Measurements from ENCODE around the gene SLC44A3.

SLC44A3 gene

DNA sequence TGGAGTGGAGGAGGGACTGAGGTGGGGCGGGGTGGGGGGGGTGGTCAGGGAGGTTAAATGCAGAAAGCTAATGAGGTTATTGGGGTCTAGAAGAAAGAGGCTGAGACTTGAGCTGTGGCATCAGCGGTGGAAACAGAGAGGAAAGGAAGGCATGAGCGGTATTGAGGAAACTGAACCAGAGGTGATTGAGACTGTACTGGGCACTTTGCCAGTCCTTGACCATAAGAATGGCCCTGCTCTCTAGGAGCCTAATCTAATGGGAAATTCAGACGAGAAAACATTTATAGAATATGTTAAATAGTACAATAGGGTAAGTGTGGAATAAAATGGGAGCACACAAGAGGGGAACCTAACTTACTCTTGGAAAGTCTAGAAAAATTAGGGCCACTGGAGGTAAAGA is 23.7 kb downstream of the SLC44A3 start:
- DNase-seq: no peak

DNA sequence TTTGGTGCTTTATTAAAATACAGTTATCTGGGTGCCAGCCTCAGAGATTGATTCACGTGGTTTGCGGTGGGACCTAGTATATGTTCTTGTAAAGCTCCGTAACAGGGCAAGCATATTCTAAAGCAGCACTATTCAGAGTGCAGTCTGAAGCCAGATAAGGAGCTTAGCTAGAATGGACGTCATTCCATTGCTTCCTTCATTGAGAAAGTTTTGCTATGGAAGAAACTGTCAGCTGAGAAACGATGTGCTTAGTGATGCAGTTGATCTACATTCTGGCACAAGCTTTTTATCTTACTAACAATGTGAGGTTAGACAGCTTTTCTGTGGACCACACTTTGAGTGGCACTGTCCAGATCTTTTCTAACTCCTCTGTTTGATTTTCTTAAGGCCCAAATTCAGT is 26.2 kb downstream of the SLC44A3 start:
- no peak for DNase-seq

DNA sequence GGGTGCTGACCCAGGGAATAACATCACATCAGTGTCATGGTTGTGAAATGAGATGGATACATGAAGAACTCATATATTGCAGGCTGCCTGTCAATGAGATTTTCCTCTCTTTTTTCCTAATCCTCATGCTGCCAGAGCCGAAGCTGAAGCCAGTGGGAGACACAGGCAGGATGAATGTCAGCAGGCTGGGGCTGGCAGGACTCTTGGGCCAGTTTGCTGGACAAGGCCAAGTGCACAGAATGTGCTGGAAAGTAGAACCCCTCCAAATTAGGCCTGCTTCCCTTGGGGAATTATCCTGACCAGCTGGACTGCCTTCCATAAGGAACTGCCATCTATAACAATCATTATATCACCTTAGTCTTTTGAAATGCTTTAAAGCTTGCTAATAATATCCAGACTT is 31.4 kb downstream of the SLC44A3 start:
- no peak for DNase-seq

DNA sequence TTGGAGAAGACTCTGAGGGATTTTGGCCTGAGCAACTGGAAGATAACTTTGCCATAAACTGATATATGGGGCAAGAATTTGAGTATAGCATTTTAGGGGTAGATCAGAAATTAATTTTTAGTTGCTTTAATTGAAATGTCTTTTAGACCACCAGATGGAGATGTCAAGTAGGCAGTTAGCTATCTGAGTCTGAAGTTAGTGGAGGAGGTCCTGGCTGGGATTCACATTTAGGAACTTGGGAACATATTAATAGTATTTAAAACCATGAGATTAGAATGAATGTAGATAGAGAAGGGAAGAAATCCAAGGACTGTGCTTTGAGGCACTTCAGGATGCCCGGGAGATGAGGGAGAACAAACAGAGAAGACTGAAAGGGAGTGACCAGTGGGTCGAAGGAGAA is 32.6 kb downstream of the SLC44A3 start:
- no peak for DNase-seq

DNA sequence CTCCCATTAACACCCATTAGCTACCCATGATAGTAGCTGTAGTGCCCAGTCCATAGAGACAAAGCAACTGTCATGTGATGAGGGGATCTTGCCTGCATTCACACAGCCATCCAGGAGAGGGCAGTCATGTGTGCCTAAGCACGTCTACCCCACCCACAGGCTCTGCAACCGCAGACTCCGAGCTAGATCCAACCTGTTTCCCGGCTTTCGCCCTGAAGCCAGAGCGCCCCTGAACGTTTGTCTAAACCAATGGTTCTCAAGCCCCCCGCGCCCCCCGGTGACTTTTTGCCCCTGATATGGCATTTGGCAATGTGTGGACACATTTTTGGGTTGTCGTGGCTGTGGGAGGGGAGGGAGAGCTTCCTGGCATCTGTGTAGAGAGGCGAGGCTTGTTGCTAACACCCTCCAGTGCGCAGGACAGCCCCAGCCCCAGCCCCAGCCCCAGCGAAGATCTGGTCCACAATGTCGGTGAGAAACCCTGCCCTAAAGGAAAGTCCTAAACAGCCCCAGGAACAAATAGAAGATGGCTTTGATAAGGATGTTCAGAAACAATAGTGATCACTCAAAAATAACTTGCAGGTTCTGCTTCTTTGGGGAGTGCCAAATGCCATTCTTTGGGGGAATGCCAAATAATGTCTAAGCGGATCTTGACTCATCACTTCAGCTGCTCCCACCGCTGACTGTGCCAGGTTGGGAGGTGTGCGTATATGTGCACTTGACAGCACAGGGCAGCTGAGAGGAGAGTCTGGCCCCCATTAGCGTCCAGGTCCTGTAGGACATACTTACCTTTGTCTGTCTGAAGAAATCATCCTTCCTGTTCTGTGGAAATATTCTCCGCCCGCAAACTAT is 34.5 kb downstream of the SLC44A3 start:
- DNase-seq: peak; percentile 88

DNA sequence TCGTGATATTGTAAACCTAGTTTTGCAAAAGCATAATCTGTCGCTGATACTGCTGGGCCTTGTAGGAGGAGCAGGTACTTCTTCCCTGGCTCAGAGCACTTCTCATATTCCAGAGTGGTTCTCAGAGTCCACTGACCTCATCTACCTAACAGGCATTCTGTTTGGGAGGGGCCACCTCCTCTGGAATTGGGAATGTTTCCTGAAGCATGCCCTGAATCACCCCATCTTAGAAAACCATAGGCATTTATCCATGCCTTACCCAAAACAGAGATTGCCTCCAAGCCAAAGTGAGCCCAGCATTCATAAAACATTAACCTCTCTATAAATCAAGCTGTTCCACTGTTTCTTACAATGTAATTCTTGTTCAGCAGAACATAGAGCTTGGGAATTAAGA is 35.1 kb downstream of the SLC44A3 start:
- no peak for DNase-seq

DNA sequence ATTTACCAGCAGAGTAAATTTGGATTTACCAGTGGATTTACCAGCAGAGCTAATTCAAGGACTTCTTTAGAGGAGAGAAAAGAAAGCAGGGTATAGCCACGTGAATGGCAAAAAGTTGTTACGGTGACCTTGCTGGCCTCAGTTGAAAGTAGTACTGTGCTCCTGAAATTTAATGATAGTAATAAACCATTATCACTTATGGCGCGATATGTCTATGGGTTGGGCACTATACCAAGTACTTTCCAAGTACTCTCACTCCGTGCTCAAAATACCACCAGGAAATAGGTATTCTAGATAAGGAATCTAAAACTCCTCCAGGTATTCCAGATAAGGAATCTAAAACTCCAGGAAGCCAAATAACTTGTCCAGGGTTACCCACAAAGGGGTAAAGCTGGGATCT is 35.8 kb downstream of the SLC44A3 start:
- no peak for DNase-seq

DNA sequence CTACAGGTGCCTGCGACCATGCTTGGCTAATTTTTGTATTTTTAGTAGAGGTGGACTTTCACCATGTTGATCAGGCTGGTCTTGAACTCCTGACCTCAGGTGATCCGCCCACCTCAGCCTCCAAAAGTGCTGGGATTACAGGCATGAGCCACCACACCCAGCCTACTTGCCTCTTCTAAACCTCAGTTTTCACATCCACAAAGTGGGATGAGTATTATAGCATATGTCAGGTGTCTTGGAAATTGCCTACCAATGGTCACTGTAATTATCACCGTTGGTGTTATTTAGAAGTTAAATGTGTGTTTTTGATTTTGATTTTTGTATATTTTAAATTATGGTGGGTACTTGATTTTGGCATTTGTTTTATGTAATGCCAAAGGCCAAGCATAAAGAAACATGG is 36.7 kb downstream of the SLC44A3 start:
- DNase-seq: no peak

DNA sequence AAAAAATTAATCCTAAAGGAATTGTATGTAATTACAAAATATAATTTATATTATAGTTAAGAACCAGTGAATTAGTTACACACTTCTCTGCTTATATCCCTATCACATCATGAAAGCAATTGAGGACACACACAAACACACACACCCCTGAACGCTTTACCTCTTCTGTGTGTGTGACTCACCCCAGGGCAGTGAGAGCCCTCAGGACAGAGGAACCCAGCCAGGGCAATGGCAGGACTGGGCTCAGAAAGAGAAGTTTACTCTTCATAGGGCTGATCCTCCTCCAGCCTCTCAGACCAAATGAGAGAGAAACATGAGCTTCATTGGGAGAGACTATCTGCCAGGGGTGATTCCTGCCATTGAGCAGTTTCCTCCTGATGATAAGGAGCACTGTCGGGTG is 38.1 kb downstream of the SLC44A3 start:
- no peak for DNase-seq

DNA sequence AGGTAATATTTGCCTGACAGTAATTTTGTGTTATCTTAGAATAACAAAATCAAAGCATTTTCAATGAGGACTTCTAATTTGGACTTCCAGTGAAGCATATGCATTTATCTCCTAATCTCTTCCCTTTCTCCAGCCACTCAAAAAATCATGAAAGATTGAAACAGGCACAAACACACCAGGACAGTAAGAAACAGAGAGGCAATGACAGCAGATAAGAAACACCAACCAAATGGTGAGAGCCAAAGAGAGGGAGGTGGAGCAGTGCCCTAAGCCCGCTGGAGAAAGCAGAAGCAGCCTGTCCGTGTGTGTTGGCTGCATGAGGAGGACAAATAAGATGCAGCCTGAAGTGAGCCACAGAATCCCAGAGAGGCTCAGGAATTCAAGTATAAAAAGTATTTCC is 39.0 kb downstream of the SLC44A3 start:
- no peak for DNase-seq

DNA sequence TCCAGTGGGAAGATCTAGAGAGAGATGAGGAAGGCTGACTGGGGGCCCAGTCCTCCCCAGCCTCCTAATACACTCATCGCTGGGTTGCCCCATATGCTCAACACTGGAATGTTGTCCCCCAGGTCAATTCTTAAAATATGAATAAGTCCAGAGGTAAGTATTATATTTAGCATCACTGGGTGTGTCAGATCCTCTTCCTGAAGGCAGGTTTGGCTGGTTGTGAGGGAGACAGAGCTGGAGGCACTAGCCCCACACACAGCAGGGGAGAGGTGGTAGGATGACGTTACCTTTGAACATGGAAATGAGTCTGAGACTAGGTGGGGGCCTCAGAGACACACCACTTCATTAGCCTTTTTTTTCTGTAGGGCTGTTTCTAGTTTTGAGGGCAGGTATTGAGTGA is 42.6 kb downstream of the SLC44A3 start:
- DNase-seq: no peak

DNA sequence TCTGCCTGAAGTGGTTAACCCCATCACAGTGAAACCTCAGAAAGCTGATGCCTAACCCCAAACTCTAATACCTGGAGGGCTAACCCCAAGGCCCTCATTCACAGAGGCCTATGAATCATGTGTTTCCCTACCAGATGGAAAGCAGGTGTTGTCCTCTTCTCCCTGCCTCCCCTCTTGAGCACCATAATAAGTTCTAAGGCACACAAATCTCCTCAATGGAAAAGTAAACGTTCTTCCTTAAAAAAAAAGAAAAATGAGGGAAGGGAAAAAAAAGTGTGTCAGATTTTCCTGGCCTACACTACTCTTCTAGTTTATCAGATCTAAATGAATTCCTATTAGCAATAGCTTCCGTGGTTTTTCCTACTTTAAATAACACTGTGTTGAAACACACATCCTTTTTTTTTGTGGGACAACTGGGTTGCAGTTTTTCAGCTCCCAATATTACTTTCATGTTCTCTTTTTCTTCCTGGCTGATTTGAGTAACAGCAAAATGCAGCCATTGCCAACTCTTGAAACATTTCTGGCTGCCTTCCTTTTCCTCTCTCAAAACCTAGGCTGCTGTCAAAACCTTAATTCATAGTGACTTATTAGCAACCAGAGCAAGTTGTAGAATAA is 43.2 kb downstream of the SLC44A3 start:
- peak; percentile 70 for DNase-seq

DNA sequence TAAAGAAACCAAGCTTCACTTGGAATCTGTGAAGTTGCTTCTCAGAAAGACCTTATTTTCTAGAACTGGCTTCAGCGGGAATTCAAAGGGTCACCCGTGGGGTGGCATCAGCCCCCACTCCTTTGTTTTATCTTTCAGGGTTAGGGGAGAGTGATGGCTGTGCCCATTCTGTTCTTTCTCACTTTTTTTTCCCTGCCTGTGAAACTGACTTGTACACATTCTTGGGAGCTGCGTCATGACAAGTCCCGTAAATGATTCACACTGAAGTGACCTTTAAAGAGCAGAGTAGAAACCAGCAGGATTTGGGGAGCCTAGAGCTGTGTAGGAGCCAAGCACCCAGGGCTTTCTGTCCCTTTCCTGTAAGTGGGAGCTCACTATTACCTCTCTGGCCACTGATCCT is 43.8 kb downstream of the SLC44A3 start:
- DNase-seq: peak; percentile 95

DNA sequence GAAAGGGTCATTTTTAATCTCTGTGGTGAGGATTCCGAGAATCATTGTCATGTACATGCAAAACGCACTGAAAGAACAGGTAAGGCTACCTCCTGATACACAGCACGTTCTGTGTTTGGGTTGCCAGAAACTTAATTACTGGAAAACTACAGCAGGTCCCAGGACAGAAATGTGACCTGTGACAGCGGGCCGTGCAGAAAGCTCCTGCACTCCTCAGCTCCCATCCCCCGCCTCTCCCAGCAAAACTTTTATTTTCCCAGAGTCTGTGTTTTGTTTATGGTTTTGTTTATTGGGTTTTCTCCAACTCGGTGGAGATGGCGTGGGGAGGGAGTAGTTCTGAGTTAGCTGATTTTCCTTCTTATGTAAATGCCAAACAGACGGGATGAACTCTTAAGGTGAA is 44.7 kb downstream of the SLC44A3 start:
- peak; percentile 27 for DNase-seq

DNA sequence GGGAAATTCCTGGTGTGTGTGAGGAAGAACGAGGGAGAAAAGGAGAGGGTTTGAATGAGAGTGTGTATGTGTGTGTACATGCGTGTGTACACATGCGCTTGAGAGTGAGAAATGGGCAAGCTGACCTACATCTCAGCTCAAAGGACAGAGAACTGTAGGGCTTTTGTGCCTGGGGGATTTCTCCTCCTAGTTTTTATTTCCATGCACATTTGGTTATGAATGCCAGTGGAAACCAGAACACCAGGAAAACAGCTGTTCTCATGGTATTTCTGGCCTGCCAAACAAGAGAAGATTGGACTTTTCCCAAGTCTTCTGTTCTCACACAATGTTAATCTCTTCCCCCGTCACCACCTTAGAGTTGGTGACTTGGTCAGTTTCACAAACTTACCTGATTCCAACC is 45.2 kb downstream of the SLC44A3 start:
- peak; percentile 65 for DNase-seq

DNA sequence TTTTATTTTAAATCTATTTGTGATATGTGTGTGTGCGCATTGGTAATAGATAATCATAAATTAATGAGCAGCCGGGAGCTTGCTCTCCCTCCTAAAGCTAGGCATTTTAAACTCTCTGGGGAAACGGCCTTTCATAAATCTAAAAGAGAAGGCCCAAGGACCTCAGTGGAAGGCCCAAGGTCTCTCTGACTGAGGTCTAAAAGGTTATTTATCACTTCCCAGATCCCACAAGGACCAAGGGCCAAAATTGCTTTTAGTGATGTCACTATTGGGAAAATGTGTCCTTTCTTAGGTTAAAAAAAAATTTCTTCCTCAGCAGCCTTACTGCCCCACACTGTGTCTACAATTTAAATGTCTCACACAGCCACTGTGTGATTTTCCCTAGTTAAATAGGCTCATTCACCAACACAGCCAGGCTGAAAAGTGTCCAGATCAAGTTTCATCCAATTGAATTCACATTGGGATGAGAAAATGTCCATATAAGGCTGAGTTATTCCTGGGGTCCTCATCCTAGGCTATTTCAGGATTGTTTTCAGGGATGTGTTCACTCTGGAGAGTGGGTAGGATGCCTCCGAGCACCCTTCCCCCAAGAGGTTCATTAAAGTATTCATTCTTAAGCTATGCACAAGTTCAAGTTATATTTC is 46.1 kb downstream of the SLC44A3 start:
- peak; percentile 81 for DNase-seq

DNA sequence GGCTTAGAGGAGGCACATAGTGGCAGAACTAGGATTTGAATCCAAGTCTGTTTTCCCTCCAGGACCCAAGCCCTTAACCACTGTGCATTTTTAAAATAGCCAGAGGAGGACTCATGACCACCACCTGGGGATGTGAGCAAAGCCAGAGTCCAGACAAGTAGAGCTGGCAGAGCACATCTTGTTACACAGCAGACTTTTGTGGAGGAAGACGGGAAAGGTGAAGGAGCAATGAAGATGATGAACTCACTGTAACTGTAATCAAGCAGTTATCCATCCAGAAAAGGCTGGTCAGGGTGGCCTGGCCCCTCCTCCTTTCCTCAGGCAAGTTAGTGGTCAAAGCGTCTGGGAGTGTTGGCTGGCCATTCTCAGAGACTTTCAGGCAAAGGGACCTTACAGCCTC is 50.9 kb downstream of the SLC44A3 start:
- DNase-seq: no peak

DNA sequence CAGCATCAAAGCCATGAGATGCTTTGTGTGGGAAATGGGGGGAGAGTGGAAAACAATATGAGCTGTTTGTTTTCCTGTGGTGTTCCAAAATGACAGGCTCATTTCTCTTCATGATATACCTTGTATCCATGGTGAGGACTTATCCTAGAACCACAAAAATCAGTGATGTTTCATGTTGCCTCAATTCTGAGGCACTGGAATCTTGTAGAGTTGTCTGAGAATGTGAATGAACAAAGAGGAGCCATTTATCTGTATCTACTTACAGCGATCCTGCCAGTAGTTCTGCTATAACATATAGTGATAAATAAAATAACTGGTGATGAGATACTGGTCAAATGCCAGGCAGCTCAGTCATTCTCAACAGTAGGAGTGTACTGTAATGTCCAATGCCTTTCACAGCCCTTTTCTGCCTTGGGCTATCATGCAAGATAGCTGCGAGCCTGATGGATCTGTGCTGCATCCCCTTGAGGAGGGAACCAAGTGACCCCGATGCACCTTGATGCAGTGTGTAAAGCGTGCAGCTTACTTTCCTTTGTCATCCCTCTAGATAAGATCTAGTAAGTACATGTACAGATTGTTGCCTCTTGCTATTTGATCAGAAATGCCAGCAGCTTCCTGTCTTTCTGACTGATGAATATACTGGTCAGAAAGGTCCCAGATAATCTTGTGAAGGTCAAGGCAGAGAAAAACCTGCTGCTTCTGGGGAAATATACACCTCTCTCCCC is 52.8 kb downstream of the SLC44A3 start:
- no peak for DNase-seq

DNA sequence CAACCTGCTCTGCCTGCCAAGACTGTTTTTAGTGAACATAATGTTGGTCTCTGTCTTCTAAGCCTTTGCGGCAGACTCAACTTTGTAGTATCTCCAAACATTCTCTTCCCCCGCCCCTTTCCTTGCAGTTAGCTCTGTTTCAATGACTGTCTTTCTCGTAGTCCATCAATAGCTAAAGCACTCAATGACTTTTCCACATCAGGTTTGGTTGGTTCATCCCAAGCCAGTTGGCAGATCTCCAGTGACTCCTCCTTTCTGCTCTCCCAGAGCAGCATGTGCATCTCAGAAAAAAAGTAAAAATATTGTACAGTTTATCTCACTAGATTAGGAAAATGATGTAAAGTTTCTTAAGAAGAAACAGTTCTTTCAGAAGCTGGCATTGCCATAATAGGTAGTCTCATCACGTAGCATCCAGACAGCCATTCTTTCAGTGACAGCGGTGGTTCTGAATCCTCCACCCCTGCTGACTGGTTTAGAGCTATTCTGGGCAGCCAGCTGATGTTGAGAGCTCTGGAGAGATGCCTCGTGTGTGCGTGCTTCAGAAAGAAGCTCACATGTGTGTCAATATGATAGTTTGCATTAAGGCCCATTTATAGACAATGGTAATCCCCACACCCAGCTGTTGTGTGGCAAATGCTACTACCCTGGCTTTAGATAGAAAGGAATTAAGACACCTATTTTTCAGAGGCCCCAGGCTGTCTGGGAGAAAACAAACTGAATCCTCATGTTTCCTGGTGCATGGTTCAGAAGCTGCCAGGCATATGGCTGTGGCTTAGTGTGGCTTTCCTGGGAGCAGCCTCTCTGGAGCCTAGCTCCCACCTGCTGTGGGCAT is 53.6 kb downstream of the SLC44A3 start:
- no peak for DNase-seq

DNA sequence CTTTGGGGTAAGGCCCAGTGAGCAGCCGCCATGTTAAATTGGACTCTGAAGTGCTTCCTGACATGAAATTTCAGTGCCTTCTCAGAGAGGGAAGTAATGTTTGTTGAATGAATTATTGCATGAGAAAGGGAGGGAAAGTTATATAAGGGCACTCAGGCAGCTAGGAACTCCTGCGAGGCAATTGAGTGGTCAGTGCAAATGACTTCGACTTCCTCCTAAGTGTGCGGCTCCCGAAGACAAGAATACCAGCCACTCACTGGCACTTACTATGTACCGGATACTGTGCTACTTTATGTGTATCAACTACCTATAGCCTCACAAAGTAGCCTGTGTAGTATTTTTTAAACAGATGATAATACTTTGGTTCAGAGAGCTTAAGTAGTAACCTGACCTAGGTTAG is 54.3 kb downstream of the SLC44A3 start:
- DNase-seq: no peak

DNA sequence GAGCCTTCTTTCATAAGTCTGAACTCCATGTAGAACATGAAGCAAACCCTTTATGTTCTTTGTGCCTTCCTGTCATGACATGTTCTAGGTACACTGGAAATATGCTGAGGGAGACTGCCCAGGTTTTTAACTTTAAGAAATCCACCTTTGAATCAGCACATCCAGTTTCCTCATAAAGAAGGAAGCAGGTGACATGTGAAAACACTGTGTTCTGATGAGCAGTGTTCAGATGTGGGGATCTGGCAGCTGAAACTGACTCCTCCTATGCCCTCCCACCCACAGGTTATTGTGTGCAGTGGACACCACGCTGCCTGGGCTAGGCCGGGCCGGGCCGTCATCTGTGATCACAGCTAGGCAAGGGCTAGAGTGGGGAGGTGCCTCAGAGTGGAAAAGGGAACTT is 55.6 kb downstream of the SLC44A3 start:
- DNase-seq: no peak

DNA sequence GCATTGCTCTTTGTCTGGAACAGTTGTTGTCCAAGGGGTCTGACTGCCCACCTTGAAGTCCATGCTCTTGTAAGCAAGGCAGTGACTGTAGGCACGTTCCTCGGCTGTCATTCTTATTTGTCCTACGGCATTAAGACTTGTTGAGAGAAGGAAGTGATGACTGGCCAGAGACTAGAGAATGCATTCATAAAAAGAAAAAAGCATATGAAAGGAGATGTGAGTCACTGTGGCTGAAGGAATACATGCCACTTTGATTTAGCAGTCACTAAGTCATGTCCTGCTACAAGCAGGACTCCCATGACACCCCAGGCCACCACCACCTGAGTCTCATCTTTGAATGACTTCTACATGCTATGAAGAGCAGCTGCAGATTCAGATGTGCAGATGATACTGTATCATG is 56.2 kb downstream of the SLC44A3 start:
- DNase-seq: no peak

DNA sequence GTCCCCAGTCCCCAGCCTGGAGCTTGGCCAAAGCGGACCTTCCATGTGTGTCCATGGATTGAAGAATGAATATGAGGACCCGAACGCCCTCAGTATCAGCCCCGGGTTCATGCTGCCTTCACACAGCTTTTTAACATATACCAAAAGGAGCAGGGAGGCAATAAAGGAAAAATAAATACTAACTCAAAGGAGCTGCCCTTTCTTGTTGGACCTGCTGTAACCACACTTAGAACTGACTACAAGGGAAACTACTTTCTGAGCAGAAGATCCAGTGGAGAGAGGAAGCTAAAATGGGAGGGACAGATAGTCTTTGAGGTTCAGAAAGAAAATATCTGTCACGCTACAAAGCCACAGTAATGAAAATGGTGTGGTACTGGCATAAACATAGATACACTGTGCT is 58.2 kb downstream of the SLC44A3 start:
- DNase-seq: no peak

All from HCEC 1CT (cell line).